Right forelimb (tissue), 1 donor: ENCODE measurements around the gene DOCK2.
"Not testable (repeated sequence)": the region's sequence is repeated elsewhere in the genome, so short reads cannot be mapped to it uniquely, and the experiment has no call there.

Source experiments
- DNase-seq: peaks from one replicate; pipeline ENCODE4 v3.0.0-alpha.2; 2018

Gene DOCK2

GRCh38 chr5:169950333-169950732 is 313.3 kb downstream of the DOCK2 start:
- no peak for DNase-seq

GRCh38 chr5:169953196-169953595 is 316.1 kb downstream of the DOCK2 start:
- not testable (repeated sequence) for DNase-seq

GRCh38 chr5:169954786-169955185 is 317.7 kb downstream of the DOCK2 start:
- no peak for DNase-seq

- DNase-seq, result no peak
Measured at GRCh38 chr5:169956126-169956525, 319.1 kb downstream of the DOCK2 start.

GRCh38 chr5:169956756-169957155 is 319.7 kb downstream of the DOCK2 start:
- DNase-seq, result no peak

GRCh38 chr5:169958278-169958677 is 321.2 kb downstream of the DOCK2 start:
- no peak for DNase-seq

- no peak for DNase-seq
Measured at GRCh38 chr5:169960659-169961058, 323.6 kb downstream of the DOCK2 start.

GRCh38 chr5:169964246-169964645 is 327.2 kb downstream of the DOCK2 start:
- no peak for DNase-seq

GRCh38 chr5:169970339-169970738 is 333.3 kb downstream of the DOCK2 start:
- no peak for DNase-seq

- DNase-seq, result no peak
Measured at GRCh38 chr5:169970911-169971765, 334.1 kb downstream of the DOCK2 start.

- no peak for DNase-seq
Measured at GRCh38 chr5:169971780-169972179, 334.7 kb downstream of the DOCK2 start.

- DNase-seq, result no peak
Measured at GRCh38 chr5:169973056-169973455, 336.0 kb downstream of the DOCK2 start.

- no peak for DNase-seq
Measured at GRCh38 chr5:169974121-169974770, 337.2 kb downstream of the DOCK2 start.

- no peak for DNase-seq
Measured at GRCh38 chr5:169978714-169979113, 341.6 kb downstream of the DOCK2 start.

- DNase-seq, result no peak
Measured at GRCh38 chr5:169979871-169980270, 342.8 kb downstream of the DOCK2 start.

GRCh38 chr5:169980418-169981053 is 343.5 kb downstream of the DOCK2 start, which contains the start of gene INSYN2B:
INSYN2B (minus strand) TSS chr5:169980495; CDS start chr5:169883898, 96,597 bp downstream.
- DNase-seq, result peak; percentile 80

- DNase-seq, result no peak
Measured at GRCh38 chr5:169988206-169988605, 351.1 kb downstream of the DOCK2 start.

GRCh38 chr5:169988947-169989346 is 351.9 kb downstream of the DOCK2 start:
- no peak for DNase-seq

GRCh38 chr5:169989365-169989764 is 352.3 kb downstream of the DOCK2 start:
- no peak for DNase-seq

GRCh38 chr5:169991115-169991869 is 354.2 kb downstream of the DOCK2 start:
- DNase-seq, result no peak

- no peak for DNase-seq
Measured at GRCh38 chr5:169992789-169993484, 355.9 kb downstream of the DOCK2 start.

- no peak for DNase-seq
Measured at GRCh38 chr5:169993485-169993790, 356.4 kb downstream of the DOCK2 start.
